ENCODE measurements around the gene ABCC3.

Gene ABCC3

DNA sequence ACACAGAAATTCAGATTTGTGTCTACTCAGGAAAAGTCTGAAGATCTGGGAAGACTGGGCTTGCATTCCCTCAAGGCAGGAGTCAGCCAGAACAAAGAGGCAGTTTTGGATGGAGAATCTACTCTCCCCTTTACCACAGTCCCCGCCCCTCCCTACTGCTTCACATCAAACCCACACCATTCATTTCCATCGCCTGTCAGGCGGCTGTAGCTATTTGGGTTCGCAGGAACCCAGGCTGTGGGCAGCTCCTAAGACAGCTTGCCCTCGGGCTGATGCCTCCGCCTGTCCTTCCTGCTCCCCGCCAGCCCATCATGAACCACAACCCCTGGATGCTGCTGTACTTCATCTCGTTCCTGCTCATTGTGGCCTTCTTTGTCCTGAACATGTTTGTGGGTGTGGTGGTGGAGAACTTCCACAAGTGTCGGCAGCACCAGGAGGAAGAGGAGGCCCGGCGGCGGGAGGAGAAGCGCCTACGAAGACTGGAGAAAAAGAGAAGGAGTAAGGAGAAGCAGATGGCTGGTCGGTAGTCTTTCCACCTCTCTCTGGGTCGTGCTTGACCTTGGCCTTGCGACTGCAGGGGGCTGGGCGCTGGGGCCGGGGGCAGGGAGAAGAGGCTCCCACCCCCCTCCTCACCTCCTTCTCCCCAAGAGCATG is 27.0 kb upstream of the ABCC3 start:
- no peak for DNase-seq (ENCODE audit: low read depth, low spot score)

DNA sequence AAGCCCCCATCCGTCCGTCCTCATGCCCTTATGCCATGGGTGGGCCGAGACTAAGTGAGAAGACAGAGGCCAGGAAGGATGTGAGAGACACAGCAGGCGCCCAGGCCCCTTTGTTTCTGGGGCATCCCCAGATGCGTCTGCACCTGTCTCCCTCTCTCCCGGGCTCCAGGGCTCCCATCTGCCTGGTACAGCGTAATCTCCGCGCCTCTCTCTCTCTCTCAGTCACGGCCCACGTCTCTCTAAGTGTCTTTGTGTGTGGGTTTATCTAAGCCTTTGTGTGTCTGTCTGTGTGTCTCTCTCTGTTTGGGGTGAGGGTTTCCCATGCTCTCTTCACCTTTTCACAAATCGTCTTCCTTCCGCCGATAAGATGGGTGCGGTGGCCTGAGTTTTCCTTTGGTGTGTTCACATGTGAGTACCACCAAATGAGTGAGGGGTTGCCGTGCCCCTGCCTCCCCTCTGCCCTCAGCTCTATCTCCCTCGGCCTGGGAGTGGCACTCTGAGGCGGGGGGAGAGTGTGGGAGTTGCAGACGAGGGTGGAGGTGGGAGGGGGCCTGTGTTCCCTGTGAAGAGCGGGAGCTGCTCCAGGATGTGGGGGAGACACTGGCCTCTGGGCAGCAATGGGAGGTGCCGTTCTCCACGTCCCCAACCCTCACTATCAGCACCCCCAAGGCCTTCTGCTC is 25.8 kb upstream of the ABCC3 start:
- no peak for DNase-seq (ENCODE audit: low read depth, low spot score)

- no peak for DNase-seq (ENCODE audit: low read depth, low spot score)
Measured at GRCh38 chr17:50609380-50610074, 25.2 kb upstream of the ABCC3 start.

DNA sequence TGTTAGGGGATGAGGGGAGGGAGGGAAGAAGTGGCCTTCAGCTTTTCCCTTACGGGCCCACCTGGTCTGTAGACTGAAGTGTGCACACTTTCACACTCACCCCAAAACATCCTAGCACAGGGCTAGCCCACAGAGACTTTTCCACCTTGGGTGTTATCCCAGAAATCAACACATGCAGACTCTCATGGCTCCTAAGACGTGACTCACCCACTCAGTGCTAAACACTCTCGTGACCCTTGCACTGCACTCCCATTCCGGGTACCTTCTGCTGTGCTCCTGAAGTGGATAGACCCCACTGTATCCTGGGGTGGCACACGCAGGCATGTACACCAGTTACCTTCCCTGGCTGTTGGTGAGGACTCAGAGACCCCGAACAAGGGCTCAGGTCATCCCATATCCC is 23.0 kb upstream of the ABCC3 start:
- DNase-seq (ENCODE audit: low read depth, low spot score): no peak

- DNase-seq (ENCODE audit: low read depth, low spot score): no peak
Measured at GRCh38 chr17:50612281-50612680, 22.4 kb upstream of the ABCC3 start.

- no peak for DNase-seq (ENCODE audit: low read depth, low spot score)
Measured at GRCh38 chr17:50613007-50613992, 21.4 kb upstream of the ABCC3 start.

DNA sequence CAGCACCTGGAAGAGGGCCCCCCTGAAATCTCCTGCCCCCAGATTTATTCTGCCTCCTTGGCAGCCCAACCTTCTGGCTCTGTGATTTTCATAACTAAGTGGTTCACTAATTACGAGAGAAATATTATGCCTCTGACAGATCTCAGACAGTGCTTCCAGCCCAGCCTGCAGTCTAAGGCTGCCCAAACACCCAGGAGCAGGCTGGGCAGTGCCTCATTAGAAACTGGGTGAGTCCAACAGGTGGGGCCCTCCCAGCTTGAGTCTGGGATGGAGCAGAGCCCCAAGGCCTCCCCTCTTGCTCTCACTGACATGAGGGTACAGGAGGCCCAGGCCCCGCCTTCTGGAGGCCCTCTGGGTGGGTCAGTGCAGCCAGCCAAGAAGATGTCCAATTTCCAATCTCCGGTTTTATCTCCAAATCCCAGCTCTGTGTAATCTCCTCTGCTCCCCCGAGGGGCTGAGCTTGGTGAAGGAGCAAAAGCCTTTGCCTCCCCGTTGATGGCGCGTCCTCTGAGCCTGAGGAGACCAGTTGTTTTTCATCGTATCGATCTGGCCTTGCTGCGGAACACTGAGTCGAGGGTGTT is 20.1 kb upstream of the ABCC3 start:
- DNase-seq (ENCODE audit: low read depth, low spot score): no peak

- no peak for DNase-seq (ENCODE audit: low read depth, low spot score)
Measured at GRCh38 chr17:50615828-50616227, 18.9 kb upstream of the ABCC3 start.

DNA sequence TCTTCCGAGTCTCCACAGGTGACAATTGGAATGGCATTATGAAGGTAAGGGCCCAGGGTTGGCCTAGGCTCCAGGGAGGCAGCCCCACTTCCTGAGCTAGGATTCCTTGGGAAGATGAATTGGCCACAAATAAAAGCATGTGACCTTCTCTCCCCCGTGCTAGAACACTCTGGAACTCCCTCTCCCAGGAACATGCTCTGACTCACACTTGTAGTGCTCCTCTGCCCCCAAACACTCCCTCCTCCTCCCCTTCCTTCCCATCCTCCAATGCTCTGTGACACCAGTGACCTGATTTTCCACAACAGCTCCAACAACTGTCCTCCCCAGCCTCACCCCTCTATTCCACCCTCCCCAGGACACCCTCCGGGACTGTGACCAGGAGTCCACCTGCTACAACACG is 16.4 kb upstream of the ABCC3 start:
- no peak for DNase-seq (ENCODE audit: low read depth, low spot score)

DNA sequence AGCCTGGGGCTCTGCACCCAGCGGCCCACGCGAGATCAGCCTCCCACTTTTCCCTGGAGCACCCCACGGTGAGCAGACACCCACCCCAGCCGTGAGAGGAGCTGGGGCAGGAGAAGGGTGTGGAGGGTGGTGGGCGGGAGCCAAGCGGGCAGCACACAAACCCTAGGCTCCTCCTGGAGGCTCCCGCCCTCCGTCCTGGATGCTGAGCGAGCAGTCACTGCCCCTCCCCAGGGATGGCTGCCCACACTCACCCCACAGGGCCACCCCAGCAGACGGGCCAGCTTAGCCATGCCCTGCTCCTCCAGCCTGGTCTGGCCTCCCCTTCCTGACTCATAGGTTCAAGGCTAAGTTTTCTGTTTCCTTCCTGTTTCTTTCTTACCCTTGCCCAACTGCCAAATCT is 15.7 kb upstream of the ABCC3 start:
- no peak for DNase-seq (ENCODE audit: low read depth, low spot score)

DNA sequence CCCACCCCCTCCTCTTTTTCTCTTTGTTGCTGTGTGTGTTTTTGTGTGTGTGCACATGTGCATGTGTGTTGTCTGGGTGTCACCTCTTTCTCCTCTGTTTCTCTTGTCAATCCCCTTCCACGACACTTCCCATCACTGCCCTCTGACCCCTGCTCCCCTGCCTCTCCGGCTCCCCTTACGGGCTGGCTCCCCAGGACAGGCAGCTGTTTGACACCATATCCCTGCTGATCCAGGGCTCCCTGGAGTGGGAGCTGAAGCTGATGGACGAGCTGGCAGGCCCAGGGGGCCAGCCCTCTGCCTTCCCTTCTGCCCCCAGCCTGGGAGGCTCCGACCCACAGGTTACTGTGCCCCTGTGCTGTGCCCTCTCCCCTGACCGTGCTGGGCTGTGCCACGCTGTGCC is 15.2 kb upstream of the ABCC3 start:
- no peak for DNase-seq (ENCODE audit: low read depth, low spot score)

- DNase-seq (ENCODE audit: low read depth, low spot score): no peak
Measured at GRCh38 chr17:50620237-50620636, 14.4 kb upstream of the ABCC3 start.

- DNase-seq (ENCODE audit: low read depth, low spot score): no peak
Measured at GRCh38 chr17:50620858-50621257, 13.8 kb upstream of the ABCC3 start.

DNA sequence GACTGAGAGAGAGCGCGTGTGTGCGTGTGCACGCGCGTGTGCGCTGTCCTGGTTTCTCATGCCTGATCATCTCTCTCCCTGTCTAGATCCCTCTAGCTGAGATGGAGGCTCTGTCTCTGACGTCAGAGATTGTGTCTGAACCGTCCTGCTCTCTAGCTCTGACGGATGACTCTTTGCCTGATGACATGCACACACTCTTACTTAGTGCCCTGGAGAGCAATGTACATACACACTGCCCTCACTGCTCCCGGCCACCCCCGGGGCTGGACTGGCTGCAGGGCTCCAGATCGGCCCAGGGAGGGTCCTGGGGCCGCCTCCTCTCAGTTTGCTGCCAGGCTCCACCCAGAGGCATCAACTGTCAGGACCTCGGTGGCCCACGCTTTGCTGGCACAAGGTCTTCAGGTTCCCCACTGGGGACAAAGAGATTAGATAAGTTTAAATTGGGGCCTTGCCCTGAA is 13.1 kb upstream of the ABCC3 start:
- no peak for DNase-seq (ENCODE audit: low read depth, low spot score)

DNA sequence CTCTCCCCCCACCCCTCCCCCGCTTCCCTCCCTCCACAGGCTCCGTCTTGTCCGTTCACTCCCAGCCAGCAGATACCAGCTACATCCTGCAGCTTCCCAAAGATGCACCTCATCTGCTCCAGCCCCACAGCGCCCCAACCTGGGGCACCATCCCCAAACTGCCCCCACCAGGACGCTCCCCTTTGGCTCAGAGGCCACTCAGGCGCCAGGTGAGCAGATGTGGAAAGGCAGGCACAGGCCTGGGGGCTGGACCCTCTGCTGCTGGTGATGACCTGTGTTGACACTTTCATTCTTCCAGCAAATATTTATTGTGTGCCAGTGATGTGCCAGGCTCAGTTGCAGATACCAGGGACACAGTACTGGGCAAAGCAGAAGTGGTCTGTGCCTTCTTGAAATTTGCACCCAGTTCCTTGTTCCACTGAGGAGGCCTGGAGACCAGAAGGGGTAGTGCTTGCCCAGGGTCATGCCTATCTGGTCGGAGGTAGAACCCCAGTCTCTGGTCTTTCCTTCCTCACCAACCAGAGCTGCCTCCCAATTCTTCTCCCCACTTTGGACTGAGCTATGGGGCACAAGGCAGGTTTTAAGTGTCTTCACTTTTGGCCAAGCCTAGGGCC is 10.3 kb upstream of the ABCC3 start:
- DNase-seq (ENCODE audit: low read depth, low spot score): no peak

GRCh38 chr17:50625032-50625871 is 9.4 kb upstream of the ABCC3 start:
- DNase-seq (ENCODE audit: low read depth, low spot score): no peak

- DNase-seq (ENCODE audit: low read depth, low spot score): peak; percentile 33
Measured at GRCh38 chr17:50626037-50626574, 8.6 kb upstream of the ABCC3 start.

DNA sequence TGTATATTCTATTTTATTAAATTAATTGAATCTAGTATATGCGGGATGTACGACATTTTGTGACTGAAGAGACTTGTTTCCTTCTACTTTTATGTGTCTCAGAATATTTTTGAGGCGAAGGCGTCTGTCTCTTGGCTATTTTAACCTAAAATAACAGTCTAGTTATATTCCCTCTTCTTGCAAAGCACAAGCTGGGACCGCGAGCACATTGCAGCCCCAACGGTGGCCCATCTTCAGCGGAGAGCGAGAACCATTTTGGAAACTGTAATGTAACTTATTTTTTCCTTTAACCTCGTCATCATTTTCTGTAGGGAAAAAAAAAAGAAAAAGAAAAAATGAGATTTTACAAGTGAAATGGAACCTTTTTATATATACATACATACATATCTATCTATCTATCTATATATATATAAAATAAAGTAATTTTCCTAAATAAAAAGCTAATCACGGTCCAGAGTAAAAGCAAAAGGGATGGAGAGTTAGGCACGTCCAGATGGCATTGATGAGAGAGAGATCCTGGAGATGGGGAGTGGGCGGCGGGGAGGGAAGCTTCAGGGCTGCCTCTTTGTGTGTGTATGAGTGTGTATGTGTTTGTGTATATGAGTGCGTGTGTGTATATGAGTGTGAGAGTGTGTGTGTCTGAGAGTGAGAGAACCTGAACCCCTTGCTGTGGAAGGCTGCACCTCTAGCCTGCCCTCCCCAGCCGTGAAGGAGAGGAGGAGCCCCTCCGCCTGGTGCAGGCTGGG is 7.5 kb upstream of the ABCC3 start:
- no peak for DNase-seq (ENCODE audit: low read depth, low spot score)

Data from smooth muscle cell of the brain vasculature (primary cell).